Measurements from ENCODE around the gene SQSTM1.

Gene SQSTM1

DNA sequence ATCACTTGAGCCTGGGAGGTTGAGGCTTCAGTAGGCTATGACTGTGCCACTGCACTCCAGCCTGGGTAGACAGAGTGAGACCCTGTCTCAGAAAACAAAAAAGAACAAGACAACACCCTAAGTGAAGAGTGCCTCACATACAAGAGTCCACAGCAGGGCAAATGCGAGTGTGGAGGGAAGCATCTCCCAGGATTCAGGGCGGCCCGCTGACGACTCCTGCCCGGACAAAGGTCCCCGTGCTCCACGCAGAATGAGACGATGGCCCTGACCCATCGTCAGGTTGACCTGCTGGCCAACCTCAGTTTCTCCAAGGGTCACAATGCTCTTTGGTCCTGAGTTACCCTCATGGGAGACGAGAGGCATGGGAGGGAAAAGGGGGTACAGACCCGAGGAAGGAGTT is 19.6 kb downstream of the SQSTM1 start:
- Histone ChIP-seq H3K27ac (ENCODE audit: low read length, poor library complexity, severe bottlenecking) (no peak overlapping the region), H2AK5ac (ENCODE audit: low read length, severe bottlenecking) (no peak overlapping the region), H3K36me3 (ENCODE audit: control insufficient read depth in 1 of 2, insufficient read depth in 2 of 2, low read depth in 1 of 2, low read length in 2 of 2) (peaks cover 61 to 77% of the 10 kb centered on the region in 2 experiments), H4K8ac (ENCODE audit: low read length) (no peak overlapping the region), H3K23ac (ENCODE audit: low read length in 2 of 2) (no peak overlapping the region), H3K18ac (ENCODE audit: low read depth in 1 of 2, low read length in 2 of 2) (no peak overlapping the region), H3K4me2 (ENCODE audit: low read length, poor library complexity, severe bottlenecking) (no peak overlapping the region), H2BK12ac (ENCODE audit: low read length in 2 of 2) (no peak overlapping the region), H2BK120ac (ENCODE audit: low read depth, low read length) (no peak overlapping the region), H3K14ac (ENCODE audit: low read length in 2 of 2) (no peak overlapping the region), H2BK5ac (ENCODE audit: low read depth, low read length, poor library complexity, severe bottlenecking) (no peak overlapping the region), H2AFZ (ENCODE audit: low read depth, low read length) (no peak overlapping the region), H2BK15ac (ENCODE audit: low read depth, poor library complexity, severe bottlenecking) (no peak overlapping the region), H3K9ac (ENCODE audit: low read length) (no peak overlapping the region), H3K4me1 (ENCODE audit: control insufficient read depth, insufficient read depth, low read depth, low read length) (peaks cover 12% of the 10 kb centered on the region), H3K27me3 (ENCODE audit: control insufficient read depth in 1 of 2, insufficient read depth in 1 of 2, low read length in 2 of 2) (no peaks in the 10 kb centered on the region), H3K79me1 (replicated peaks; ENCODE audit: low read length, poor library complexity, severe bottlenecking) (peaks cover 2% of the 10 kb centered on the region), H4K91ac (ENCODE audit: low read length) (no peak overlapping the region), H3K4me3 (ENCODE audit: insufficient read depth in 1 of 2, low read depth in 1 of 2, low read length in 2 of 2) (no peak overlapping the region), H3K4ac (ENCODE audit: low read depth in 1 of 2, low read length in 2 of 2) (no peak overlapping the region), H3K9me3 (ENCODE audit: control insufficient read depth, low read length) (peaks cover 20% of the 10 kb centered on the region)
- DNase-seq, result peak; percentile 24
- WGBS, result 98% methylated on average over 11 of the region's 11 CpGs

DNA sequence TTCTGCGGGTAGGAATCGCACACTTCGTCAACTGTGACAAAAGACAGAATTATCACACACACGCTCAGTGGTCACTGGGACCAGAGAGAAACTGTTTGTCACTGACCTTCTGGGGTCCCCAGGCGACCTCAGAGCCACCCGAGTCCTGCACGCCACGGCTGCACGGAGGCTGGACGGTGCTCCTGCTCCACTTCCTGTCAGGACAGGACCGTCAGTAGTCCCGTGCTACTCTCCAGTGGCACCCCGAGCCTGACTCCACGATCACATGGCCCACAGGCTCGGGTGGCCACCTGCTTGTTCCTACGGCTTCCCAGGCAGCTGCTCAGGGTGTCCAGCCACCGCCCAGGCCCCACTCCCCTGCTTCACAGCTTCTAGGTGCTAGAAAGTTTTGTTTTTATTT is 20.1 kb downstream of the SQSTM1 start:
- Histone ChIP-seq H2AK5ac (ENCODE audit: low read length, severe bottlenecking) (no peak overlapping the region), H3K18ac (ENCODE audit: low read depth in 1 of 2, low read length in 2 of 2) (no peak overlapping the region), H3K4me3 (ENCODE audit: insufficient read depth in 1 of 2, low read depth in 1 of 2, low read length in 2 of 2) (no peak overlapping the region), H3K27ac (ENCODE audit: low read length, poor library complexity, severe bottlenecking) (no peak overlapping the region), H4K8ac (ENCODE audit: low read length) (peak overlapping the region; percentile 19), H2BK15ac (ENCODE audit: low read depth, poor library complexity, severe bottlenecking) (no peak overlapping the region), H3K36me3 (ENCODE audit: control insufficient read depth in 1 of 2, insufficient read depth in 2 of 2, low read depth in 1 of 2, low read length in 2 of 2) (peaks cover 64 to 75% of the 10 kb centered on the region in 2 experiments), H3K9me3 (ENCODE audit: control insufficient read depth, low read length) (peaks cover 23% of the 10 kb centered on the region), H2AFZ (ENCODE audit: low read depth, low read length) (no peak overlapping the region), H3K27me3 (ENCODE audit: control insufficient read depth in 1 of 2, insufficient read depth in 1 of 2, low read length in 2 of 2) (no peaks in the 10 kb centered on the region), H4K91ac (ENCODE audit: low read length) (no peak overlapping the region), H2BK12ac (ENCODE audit: low read length in 2 of 2) (no peak overlapping the region), H3K23ac (ENCODE audit: low read length in 2 of 2) (no peak overlapping the region), H3K79me1 (replicated peaks; ENCODE audit: low read length, poor library complexity, severe bottlenecking) (peaks cover 2% of the 10 kb centered on the region), H3K9ac (ENCODE audit: low read length) (no peak overlapping the region), H3K4me1 (ENCODE audit: control insufficient read depth, insufficient read depth, low read depth, low read length) (peaks cover 12% of the 10 kb centered on the region), H3K4ac (ENCODE audit: low read depth in 1 of 2, low read length in 2 of 2) (no peak overlapping the region), H3K4me2 (ENCODE audit: low read length, poor library complexity, severe bottlenecking) (no peak overlapping the region), H3K14ac (ENCODE audit: low read length in 2 of 2) (no peak overlapping the region), H2BK120ac (ENCODE audit: low read depth, low read length) (no peak overlapping the region), H2BK5ac (ENCODE audit: low read depth, low read length, poor library complexity, severe bottlenecking) (no peak overlapping the region)
- 93% methylated on average over 17 of the region's 17 CpGs for WGBS
- DNase-seq, result no peak

DNA sequence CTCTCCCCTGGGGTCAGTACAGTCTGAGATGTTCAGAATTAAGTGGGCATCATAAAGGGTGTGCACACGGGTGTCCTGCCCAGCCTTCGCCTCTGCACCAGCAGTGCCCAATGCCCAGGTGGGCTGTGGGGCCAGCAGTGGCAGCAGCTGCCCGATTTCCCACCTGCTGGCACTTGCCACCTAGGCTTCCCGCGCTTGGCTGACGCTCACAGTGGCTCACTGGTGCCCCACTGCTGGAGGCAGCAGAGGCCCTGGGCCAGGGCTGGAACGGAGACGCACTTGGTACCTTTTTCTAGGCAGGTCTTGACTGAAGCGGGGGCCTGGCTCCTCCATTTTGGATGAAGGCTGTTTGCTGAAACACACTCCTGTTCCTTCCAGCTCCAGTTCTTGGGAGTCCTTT is 20.9 kb downstream of the SQSTM1 start:
- H3K23ac ChIP-seq (ENCODE audit: low read length in 2 of 2), result no peak overlapping the region

DNA sequence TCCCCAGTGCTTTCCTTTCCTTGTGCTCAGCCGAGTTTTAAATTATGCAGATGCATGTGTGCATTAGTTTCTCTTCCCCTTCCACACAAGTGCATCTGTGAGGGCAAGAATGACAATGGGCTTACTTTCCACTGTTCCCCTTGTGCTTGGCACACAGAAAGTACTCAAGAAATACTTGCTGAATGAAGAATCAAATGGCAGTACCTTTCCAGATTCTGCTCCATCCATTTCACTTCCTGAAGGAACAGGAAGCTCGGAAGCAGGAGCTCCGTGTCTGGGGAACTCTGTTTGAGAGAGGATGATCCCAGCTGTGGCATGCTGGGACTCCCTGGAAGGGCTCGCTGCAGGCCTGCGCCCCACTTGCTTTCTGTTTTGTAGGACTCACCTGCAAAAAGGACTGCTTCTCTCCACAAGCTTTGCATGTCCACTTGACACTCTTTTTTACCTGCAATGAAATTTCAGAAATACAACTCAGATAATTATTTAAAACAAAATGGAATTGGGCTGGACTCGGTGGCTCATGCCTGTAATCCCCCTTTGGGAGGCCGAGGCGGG is 32.4 kb downstream of the SQSTM1 start:
- Histone ChIP-seq H4K91ac (ENCODE audit: low read length) (no peak overlapping the region), H3K9me3 (ENCODE audit: control insufficient read depth, low read length) (no peaks in the 10 kb centered on the region), H4K8ac (ENCODE audit: low read length) (no peak overlapping the region), H3K14ac (ENCODE audit: low read length in 2 of 2) (no peak overlapping the region), H3K18ac (ENCODE audit: low read depth in 1 of 2, low read length in 2 of 2) (no peak overlapping the region), H2BK15ac (ENCODE audit: low read depth, poor library complexity, severe bottlenecking) (no peak overlapping the region), H2BK120ac (ENCODE audit: low read depth, low read length) (no peak overlapping the region), H3K4ac (ENCODE audit: low read depth in 1 of 2, low read length in 2 of 2) (no peak overlapping the region), H3K23ac (ENCODE audit: low read length in 2 of 2) (no peak overlapping the region), H2AFZ (ENCODE audit: low read depth, low read length) (no peak overlapping the region), H3K4me2 (ENCODE audit: low read length, poor library complexity, severe bottlenecking) (no peak overlapping the region), H2BK5ac (ENCODE audit: low read depth, low read length, poor library complexity, severe bottlenecking) (no peak overlapping the region), H3K36me3 (ENCODE audit: control insufficient read depth in 1 of 2, insufficient read depth in 2 of 2, low read depth in 1 of 2, low read length in 2 of 2) (peaks cover 44 to 53% of the 10 kb centered on the region in 2 experiments), H2BK12ac (ENCODE audit: low read length in 2 of 2) (no peak overlapping the region), H3K27me3 (ENCODE audit: control insufficient read depth in 1 of 2, insufficient read depth in 1 of 2, low read length in 2 of 2) (no peaks in the 10 kb centered on the region), H3K9ac (ENCODE audit: low read length) (no peak overlapping the region), H3K4me1 (ENCODE audit: control insufficient read depth, insufficient read depth, low read depth, low read length) (peaks cover 4% of the 10 kb centered on the region), H3K4me3 (ENCODE audit: insufficient read depth in 1 of 2, low read depth in 1 of 2, low read length in 2 of 2) (no peak overlapping the region), H3K27ac (ENCODE audit: low read length, poor library complexity, severe bottlenecking) (no peak overlapping the region), H2AK5ac (ENCODE audit: low read length, severe bottlenecking) (no peak overlapping the region), H3K79me1 (replicated peaks; ENCODE audit: low read length, poor library complexity, severe bottlenecking) (peaks cover 25% of the 10 kb centered on the region)
- DNase-seq, result no peak
- 95% methylated on average over 8 of the region's 8 CpGs for WGBS

More for the DNA sequence above, 20.9 kb downstream of the SQSTM1 start:
- H4K8ac ChIP-seq (ENCODE audit: low read length), result peak overlapping the region; percentile 30
- no peak for DNase-seq
- no peak overlapping the region for H2BK120ac ChIP-seq (ENCODE audit: low read depth, low read length)
- H2BK15ac ChIP-seq (ENCODE audit: low read depth, poor library complexity, severe bottlenecking), result no peak overlapping the region
- no peak overlapping the region for H3K4me3 ChIP-seq (ENCODE audit: insufficient read depth in 1 of 2, low read depth in 1 of 2, low read length in 2 of 2)
- WGBS, result 97% methylated on average over 9 of the region's 9 CpGs
- no peak overlapping the region for H3K4me2 ChIP-seq (ENCODE audit: low read length, poor library complexity, severe bottlenecking)
- no peak overlapping the region for H3K9ac ChIP-seq (ENCODE audit: low read length)
- H2BK12ac ChIP-seq (ENCODE audit: low read length in 2 of 2), result no peak overlapping the region
- peaks cover 2% of the 10 kb centered on the region for H3K79me1 ChIP-seq (replicated peaks; ENCODE audit: low read length, poor library complexity, severe bottlenecking)
- no peaks in the 10 kb centered on the region for H3K27me3 ChIP-seq (ENCODE audit: control insufficient read depth in 1 of 2, insufficient read depth in 1 of 2, low read length in 2 of 2)
- no peak overlapping the region for H3K14ac ChIP-seq (ENCODE audit: low read length in 2 of 2)
- peaks cover 64 to 74% of the 10 kb centered on the region in 2 experiments for H3K36me3 ChIP-seq (ENCODE audit: control insufficient read depth in 1 of 2, insufficient read depth in 2 of 2, low read depth in 1 of 2, low read length in 2 of 2)
- no peak overlapping the region for H2AFZ ChIP-seq (ENCODE audit: low read depth, low read length)
- no peak overlapping the region for H2AK5ac ChIP-seq (ENCODE audit: low read length, severe bottlenecking)
- no peak overlapping the region for H3K4ac ChIP-seq (ENCODE audit: low read depth in 1 of 2, low read length in 2 of 2)
- H3K4me1 ChIP-seq (ENCODE audit: control insufficient read depth, insufficient read depth, low read depth, low read length), result peaks cover 6% of the 10 kb centered on the region
- no peak overlapping the region for H2BK5ac ChIP-seq (ENCODE audit: low read depth, low read length, poor library complexity, severe bottlenecking)
- peaks cover 32% of the 10 kb centered on the region for H3K9me3 ChIP-seq (ENCODE audit: control insufficient read depth, low read length)
- no peak overlapping the region for H3K18ac ChIP-seq (ENCODE audit: low read depth in 1 of 2, low read length in 2 of 2)
- no peak overlapping the region for H3K27ac ChIP-seq (ENCODE audit: low read length, poor library complexity, severe bottlenecking)
- no peak overlapping the region for H4K91ac ChIP-seq (ENCODE audit: low read length)
